ENCODE data around the gene TEAD4. TPM values are rescaled to one million over a fixed set of nuclear protein-coding genes. Genes with fewer than 3 reads are reported as not detected.

The TEAD4 gene
- total RNA-seq (2014; rRNA removed; shearing (Covaris generic)) (not detected in 2 replicates), total RNA-seq (2022) (not detected in 2 replicates), Bru-seq, nascent RNA (percentile 4 among the genes with signal in this experiment), BruChase-seq, experiment 1, labeled RNA remaining after a 6-hour chase (percentile 6 among the genes with signal in this experiment), BruChase-seq, experiment 2, labeled RNA remaining after a 2-hour chase (percentile 5 among the genes with signal in this experiment)
- long read RNA-seq: 0 reads

DNA sequence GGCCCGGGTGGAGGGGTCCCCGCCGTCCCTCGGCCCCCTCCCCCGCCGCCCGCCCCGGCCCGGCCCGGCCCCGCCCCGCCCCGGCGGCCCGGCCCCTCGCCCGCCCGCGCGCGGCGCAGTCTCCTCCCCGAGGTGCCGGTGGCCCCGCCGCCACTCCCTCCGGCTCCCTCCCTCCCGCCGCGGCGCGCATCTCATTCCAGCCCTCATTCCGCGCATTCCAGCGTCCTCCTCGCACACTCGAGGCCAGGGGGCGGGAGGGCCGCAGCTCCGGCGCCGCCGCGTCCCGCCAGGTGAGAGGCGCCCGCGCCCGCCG is at the start of gene TEAD4:
Gene TEAD4 (plus strand): TSS at position 206 of the 313 bp plus-strand sequence.
- Histone ChIP-seq H3K27ac (ENCODE audit: low read depth, low read length, poor library complexity, severe bottlenecking) (no peak within 1 kb of the TSS), H4K20me1 (ENCODE audit: insufficient read depth, low read length) (no peaks in the 10 kb centered on the region), H3K4me3 (ENCODE audit: low read depth, low read length, poor library complexity, severe bottlenecking) (no peak within 1 kb of the TSS), H3K4me1 (ENCODE audit: insufficient read depth, low read length, poor library complexity, severe bottlenecking) (no peaks in the 10 kb centered on the region), H3K36me3 (ENCODE audit: insufficient read depth, low read length) (no peaks in the 10 kb centered on the region), H3K9me2 (ENCODE audit: insufficient read depth, low read length) (no peaks in the 10 kb centered on the region), H3K79me2 (ENCODE audit: insufficient read depth, low read depth, low read length) (no peaks in the 10 kb centered on the region), H3K9me3 (ENCODE audit: low read length) (no peaks in the 10 kb centered on the region), H2AFZ (ENCODE audit: low read length) (no peak within 1 kb of the TSS), H3K4me2 (ENCODE audit: low read length) (peak within 1 kb of the TSS; percentile 44; the same call in 1 of the 2 replicates)
- DNase-seq (ENCODE audit: low spot score): no peak
- intact Hi-C loops (cut with micrococcal nuclease; ENCODE audit: unreplicated experiment): no loop called here
- no TSS peak for BruUV-seq (replicated peaks)
- POLR2A ChIA-PET: no interaction called here
- CTCF ChIA-PET (ENCODE audit: unreplicated experiment): no interaction called here
- no peak for TF ChIP-seq EZH2phosphoT487 (IDR thresholded peaks at IDR 0.05; ENCODE audit: borderline replicate concordance, low read depth, low read length)
- TF ChIP-seq CTCF (conservative IDR thresholded peaks at IDR 0.05; ENCODE audit: low read length): no peak

GRCh38 chr12:2912216-2912575 is 47.0 kb upstream of the TEAD4 start:
- H3K4me1 ChIP-seq (ENCODE audit: insufficient read depth, low read length, poor library complexity, severe bottlenecking): no peaks in the 10 kb centered on the region
- intact Hi-C loops (cut with micrococcal nuclease; ENCODE audit: unreplicated experiment): no loop called here
- no peak overlapping the region for H3K27ac ChIP-seq (ENCODE audit: low read depth, low read length, poor library complexity, severe bottlenecking)
- no peaks in the 10 kb centered on the region for H3K79me2 ChIP-seq (ENCODE audit: insufficient read depth, low read depth, low read length)
- CTCF ChIA-PET (ENCODE audit: unreplicated experiment): no interaction called here
- no peak for TF ChIP-seq CTCF (conservative IDR thresholded peaks at IDR 0.05; ENCODE audit: low read length)
- no peak for TF ChIP-seq EZH2phosphoT487 (IDR thresholded peaks at IDR 0.05; ENCODE audit: borderline replicate concordance, low read depth, low read length)
- no TSS peak for BruUV-seq (replicated peaks)
- no peak overlapping the region for H3K4me2 ChIP-seq (ENCODE audit: low read length)
- H4K20me1 ChIP-seq (ENCODE audit: insufficient read depth, low read length): no peaks in the 10 kb centered on the region
- POLR2A ChIA-PET: no interaction called here
- no peak overlapping the region for H3K4me3 ChIP-seq (ENCODE audit: low read depth, low read length, poor library complexity, severe bottlenecking)
- DNase-seq (ENCODE audit: low spot score): no peak
- H3K9me3 ChIP-seq (ENCODE audit: low read length): no peaks in the 10 kb centered on the region
- no peak overlapping the region for H2AFZ ChIP-seq (ENCODE audit: low read length)
- H3K36me3 ChIP-seq (ENCODE audit: insufficient read depth, low read length): no peaks in the 10 kb centered on the region; the same call in 1 of the 2 replicates
- H3K9me2 ChIP-seq (ENCODE audit: insufficient read depth, low read length): no peaks in the 10 kb centered on the region

- Histone ChIP-seq H3K9me3 (ENCODE audit: low read length) (no peaks in the 10 kb centered on the region), H3K79me2 (ENCODE audit: insufficient read depth, low read depth, low read length) (no peaks in the 10 kb centered on the region), H2AFZ (ENCODE audit: low read length) (no peak overlapping the region), H3K9me2 (ENCODE audit: insufficient read depth, low read length) (no peaks in the 10 kb centered on the region), H3K36me3 (ENCODE audit: insufficient read depth, low read length) (peaks cover 18% of the 10 kb centered on the region), H3K4me1 (ENCODE audit: insufficient read depth, low read length, poor library complexity, severe bottlenecking) (no peaks in the 10 kb centered on the region), H3K4me3 (ENCODE audit: low read depth, low read length, poor library complexity, severe bottlenecking) (no peak overlapping the region), H4K20me1 (ENCODE audit: insufficient read depth, low read length) (no peaks in the 10 kb centered on the region), H3K4me2 (ENCODE audit: low read length) (no peak overlapping the region), H3K27ac (ENCODE audit: low read depth, low read length, poor library complexity, severe bottlenecking) (no peak overlapping the region)
- TSS peak; percentile 51 for BruUV-seq (replicated peaks)
- TF ChIP-seq EZH2phosphoT487 (IDR thresholded peaks at IDR 0.05; ENCODE audit: borderline replicate concordance, low read depth, low read length) (no peak), CTCF (conservative IDR thresholded peaks at IDR 0.05; ENCODE audit: low read length) (no peak)
- ChIA-PET CTCF (ENCODE audit: unreplicated experiment) (no interaction called here), POLR2A (no interaction called here)
- intact Hi-C loops (cut with micrococcal nuclease; ENCODE audit: unreplicated experiment): no loop called here
- DNase-seq (ENCODE audit: low spot score): no peak
Observed at GRCh38 chr12:2919249-2919648, 39.9 kb upstream of the TEAD4 start.

Data from OCI-LY7 (cell line).